DMS114 treated with DMSO at 0.1 percent for 48 hours (cell line): Measurements from ENCODE around the gene TP73.

ENCODE experiments used
- DNase-seq: peaks from one replicate; lab custom pipeline; 2025; ENCODE audit not compliant: unreplicated experiment; lab: John Stamatoyannopoulos, UW

TP73 gene

GRCh38 chr1:3651026-3651929 lies 1.0 kb upstream of the TP73 start:
- DNase-seq, result no peak

- DNase-seq, result no peak
These were observed 401 bp downstream of the TP73 start for GRCh38 chr1:3652548-3653285.

GRCh38 chr1:3653286-3653618 lies 936 bp downstream of the TP73 start:
- DNase-seq, result no peak

GRCh38 chr1:3654549-3655281 lies 2.4 kb downstream of the TP73 start:
- DNase-seq, result no peak

GRCh38 chr1:3656450-3657095 lies 4.3 kb downstream of the TP73 start:
- no peak for DNase-seq

- no peak for DNase-seq
These were observed 4.8 kb downstream of the TP73 start for GRCh38 chr1:3657096-3657475.

- DNase-seq, result no peak
These were observed 5.4 kb downstream of the TP73 start for GRCh38 chr1:3657578-3658230.

GRCh38 chr1:3658231-3658615 lies 5.9 kb downstream of the TP73 start:
- DNase-seq, result no peak

- no peak for DNase-seq
These were observed 6.8 kb downstream of the TP73 start for GRCh38 chr1:3659093-3659492.

- DNase-seq, result no peak
These were observed 8.4 kb downstream of the TP73 start for GRCh38 chr1:3660704-3661103.

GRCh38 chr1:3661631-3662030 lies 9.3 kb downstream of the TP73 start:
- no peak for DNase-seq

GRCh38 chr1:3662080-3662671 lies 9.9 kb downstream of the TP73 start:
- no peak for DNase-seq

GRCh38 chr1:3663999-3664699 lies 11.8 kb downstream of the TP73 start:
- no peak for DNase-seq

GRCh38 chr1:3664700-3665375 lies 12.5 kb downstream of the TP73 start:
- DNase-seq, result no peak

- DNase-seq, result no peak
These were observed 15.8 kb downstream of the TP73 start for GRCh38 chr1:3668148-3668547.

GRCh38 chr1:3668585-3669300 lies 16.4 kb downstream of the TP73 start:
- no peak for DNase-seq

GRCh38 chr1:3669421-3669821 lies 17.1 kb downstream of the TP73 start:
- no peak for DNase-seq

GRCh38 chr1:3669971-3670431 lies 17.7 kb downstream of the TP73 start:
- no peak for DNase-seq
